WTC11 (cell line): ENCODE data around the gene PCDH9.

Source experiments
- CBFB ChIP-seq: sonication (generic); formaldehyde crosslinking; IDR thresholded peaks from 2 replicates; pipeline ENCODE4 v1.8.1; 2022; ENCODE audit warnings: mild to moderate bottlenecking, low read depth, missing genetic modification reagents
- CREM ChIP-seq: sonication (generic); formaldehyde crosslinking; IDR thresholded peaks from 2 replicates; pipeline ENCODE4 v1.8.1; 2022; ENCODE audit warnings: mild to moderate bottlenecking, missing genetic modification reagents, moderate library complexity
- E2F4 ChIP-seq: sonication (generic); formaldehyde crosslinking; IDR thresholded peaks from 2 replicates; pipeline ENCODE4 v1.8.1; 2022; ENCODE audit warnings: low read depth, mild to moderate bottlenecking, moderate library complexity, missing genetic modification reagents, borderline replicate concordance
- FOXJ3 ChIP-seq: sonication (generic); formaldehyde crosslinking; IDR thresholded peaks from 2 replicates; pipeline ENCODE4 v1.9.0; 2021; ENCODE audit warnings: missing genetic modification reagents, mild to moderate bottlenecking, borderline replicate concordance
- KAT7 ChIP-seq: sonication (generic); formaldehyde crosslinking; IDR thresholded peaks from 2 replicates; pipeline ENCODE4 v1.8.1; 2023; ENCODE audit warnings: missing genetic modification reagents, mild to moderate bottlenecking, borderline replicate concordance
- MAX ChIP-seq: sonication (generic); formaldehyde crosslinking; IDR thresholded peaks from 2 replicates; pipeline ENCODE4 v1.8.0; 2022; ENCODE audit warnings: mild to moderate bottlenecking, missing genetic modification reagents
- PREB ChIP-seq: sonication (generic); formaldehyde crosslinking; IDR thresholded peaks from 2 replicates; pipeline ENCODE4 v1.8.1; 2022; ENCODE audit warnings: mild to moderate bottlenecking, missing genetic modification reagents, moderate library complexity, borderline replicate concordance
- SP1 ChIP-seq: sonication (generic); formaldehyde crosslinking; conservative IDR thresholded peaks from 2 replicates; pipeline ENCODE4 v1.8.1; 2022; ENCODE audit warnings: missing genetic modification reagents
- STAT6 ChIP-seq: sonication (generic); formaldehyde crosslinking; conservative IDR thresholded peaks from 2 replicates; pipeline ENCODE4 v1.8.1; 2023; ENCODE audit warnings: mild to moderate bottlenecking, low read depth, missing genetic modification reagents, moderate library complexity
- TF ChIP-seq, protein P1 (sequence below): fragments of 200-600 bp; IDR thresholded peaks from 2 replicates; pipeline ENCODE4 v1.8.0; 2022; ENCODE audit warnings: antibody characterized with exemption
- TF ChIP-seq, protein P2 (sequence below): sonication (generic); formaldehyde crosslinking; IDR thresholded peaks from 2 replicates; pipeline ENCODE4 v1.8.1; 2022; ENCODE audit warnings: low read depth, missing genetic modification reagents, borderline replicate concordance

DNA sequence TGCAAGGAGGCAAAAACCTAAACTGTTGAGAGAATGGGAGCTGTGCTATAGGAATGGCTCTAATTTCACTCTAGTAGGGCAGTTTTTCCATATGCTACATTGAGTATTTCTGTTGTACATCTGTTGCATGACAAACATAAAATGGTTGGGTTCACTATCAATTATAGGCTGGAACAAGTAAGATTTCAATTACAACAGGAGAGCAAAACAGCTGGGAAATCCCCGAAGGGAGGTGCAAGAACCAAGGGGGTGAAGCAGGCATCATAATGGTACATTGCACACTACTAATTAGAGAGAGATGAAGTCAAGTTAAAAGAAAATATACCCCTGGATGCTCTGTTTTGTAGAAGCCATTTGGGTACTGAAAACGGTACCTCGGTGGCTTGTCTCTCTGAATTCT, 389.5 kb downstream of the PCDH9 start:
- no peak for TF ChIP-seq E2F4 (CRISPR knock-in tag)
- TF ChIP-seq, protein P1, sequence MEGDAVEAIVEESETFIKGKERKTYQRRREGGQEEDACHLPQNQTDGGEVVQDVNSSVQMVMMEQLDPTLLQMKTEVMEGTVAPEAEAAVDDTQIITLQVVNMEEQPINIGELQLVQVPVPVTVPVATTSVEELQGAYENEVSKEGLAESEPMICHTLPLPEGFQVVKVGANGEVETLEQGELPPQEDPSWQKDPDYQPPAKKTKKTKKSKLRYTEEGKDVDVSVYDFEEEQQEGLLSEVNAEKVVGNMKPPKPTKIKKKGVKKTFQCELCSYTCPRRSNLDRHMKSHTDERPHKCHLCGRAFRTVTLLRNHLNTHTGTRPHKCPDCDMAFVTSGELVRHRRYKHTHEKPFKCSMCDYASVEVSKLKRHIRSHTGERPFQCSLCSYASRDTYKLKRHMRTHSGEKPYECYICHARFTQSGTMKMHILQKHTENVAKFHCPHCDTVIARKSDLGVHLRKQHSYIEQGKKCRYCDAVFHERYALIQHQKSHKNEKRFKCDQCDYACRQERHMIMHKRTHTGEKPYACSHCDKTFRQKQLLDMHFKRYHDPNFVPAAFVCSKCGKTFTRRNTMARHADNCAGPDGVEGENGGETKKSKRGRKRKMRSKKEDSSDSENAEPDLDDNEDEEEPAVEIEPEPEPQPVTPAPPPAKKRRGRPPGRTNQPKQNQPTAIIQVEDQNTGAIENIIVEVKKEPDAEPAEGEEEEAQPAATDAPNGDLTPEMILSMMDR = no peak
- TF ChIP-seq FOXJ3 (CRISPR knock-in tag) = no peak
- TF ChIP-seq SP1 (CRISPR knock-in tag) = no peak
- no peak for TF ChIP-seq PREB (CRISPR knock-in tag)
- no peak for TF ChIP-seq MAX (CRISPR knock-in tag)
- no peak for TF ChIP-seq KAT7 (CRISPR knock-in tag)
- no peak for TF ChIP-seq CREM (CRISPR knock-in tag)
- TF ChIP-seq CBFB (CRISPR knock-in tag) = no peak
- no peak for TF ChIP-seq STAT6 (CRISPR knock-in tag)
- TF ChIP-seq, protein P2, sequence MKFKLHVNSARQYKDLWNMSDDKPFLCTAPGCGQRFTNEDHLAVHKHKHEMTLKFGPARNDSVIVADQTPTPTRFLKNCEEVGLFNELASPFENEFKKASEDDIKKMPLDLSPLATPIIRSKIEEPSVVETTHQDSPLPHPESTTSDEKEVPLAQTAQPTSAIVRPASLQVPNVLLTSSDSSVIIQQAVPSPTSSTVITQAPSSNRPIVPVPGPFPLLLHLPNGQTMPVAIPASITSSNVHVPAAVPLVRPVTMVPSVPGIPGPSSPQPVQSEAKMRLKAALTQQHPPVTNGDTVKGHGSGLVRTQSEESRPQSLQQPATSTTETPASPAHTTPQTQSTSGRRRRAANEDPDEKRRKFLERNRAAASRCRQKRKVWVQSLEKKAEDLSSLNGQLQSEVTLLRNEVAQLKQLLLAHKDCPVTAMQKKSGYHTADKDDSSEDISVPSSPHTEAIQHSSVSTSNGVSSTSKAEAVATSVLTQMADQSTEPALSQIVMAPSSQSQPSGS (CRISPR knock-in tag) = no peak
